Neutrophil (primary cell): ENCODE measurements around the gene GOLGA8J.
"Not testable (repeated sequence)": the region's sequence is repeated elsewhere in the genome, so short reads cannot be mapped to it uniquely, and the experiment has no call there.

Experiments
- H3K27ac ChIP-seq: fragments of 200-600 bp; sonication (generic); 2 replicates; pipeline ENCODE4 v1.5.1; 2016; ENCODE audit warnings: mild to moderate bottlenecking, moderate library complexity
- H3K27me3 ChIP-seq: fragments of 200-600 bp; sonication (generic); 2 replicates; pipeline ENCODE4 v1.6.0; 2016; ENCODE audit warnings: mild to moderate bottlenecking
- H3K36me3 ChIP-seq: fragments of 200-600 bp; sonication (generic); 2 replicates; pipeline ENCODE4 v1.5.1; 2017
- H3K4me1 ChIP-seq, 2 experiments: fragments of 200-600 bp in 1 of 2; sonication (generic) in 1 of 2; 1 replicate in 1 of 2; 2 replicates in 1 of 2; pipeline versions ENCODE4 v1.5.1 to v1.6.1; 2013 to 2016; ENCODE audit warnings: low read depth in 1 of 2, low read length in 1 of 2, mild to moderate bottlenecking in 1 of 2, moderate library complexity in 1 of 2; ENCODE audit not compliant: control insufficient read depth in 1 of 2, insufficient read depth in 1 of 2
- H3K4me3 ChIP-seq, 2 experiments: fragments of 200-600 bp in 1 of 2; sonication (generic) in 1 of 2; 1 replicate in 1 of 2; 2 replicates in 1 of 2; pipeline ENCODE4 v1.5.1; 2013 to 2016; ENCODE audit warnings: low read depth in 1 of 2, low read length in 1 of 2, mild to moderate bottlenecking in 1 of 2, moderate library complexity in 1 of 2
- H3K9me3 ChIP-seq: fragments of 200-600 bp; sonication (generic); 2 replicates; pipeline ENCODE4 v1.5.1; 2016
- TF ChIP-seq, protein P1 (sequence below): fragments of 200-600 bp; sonication (generic); IDR thresholded peaks from 2 replicates; pipeline ENCODE4 v1.5.1; 2016; ENCODE audit warnings: antibody characterized with exemption

GOLGA8J gene

GRCh38 chr15:30065025-30065801 lies 17.5 kb upstream of the GOLGA8J start:
- peaks cover 9% of the 10 kb centered on the region for H3K27me3 ChIP-seq
- TF ChIP-seq, protein P1, sequence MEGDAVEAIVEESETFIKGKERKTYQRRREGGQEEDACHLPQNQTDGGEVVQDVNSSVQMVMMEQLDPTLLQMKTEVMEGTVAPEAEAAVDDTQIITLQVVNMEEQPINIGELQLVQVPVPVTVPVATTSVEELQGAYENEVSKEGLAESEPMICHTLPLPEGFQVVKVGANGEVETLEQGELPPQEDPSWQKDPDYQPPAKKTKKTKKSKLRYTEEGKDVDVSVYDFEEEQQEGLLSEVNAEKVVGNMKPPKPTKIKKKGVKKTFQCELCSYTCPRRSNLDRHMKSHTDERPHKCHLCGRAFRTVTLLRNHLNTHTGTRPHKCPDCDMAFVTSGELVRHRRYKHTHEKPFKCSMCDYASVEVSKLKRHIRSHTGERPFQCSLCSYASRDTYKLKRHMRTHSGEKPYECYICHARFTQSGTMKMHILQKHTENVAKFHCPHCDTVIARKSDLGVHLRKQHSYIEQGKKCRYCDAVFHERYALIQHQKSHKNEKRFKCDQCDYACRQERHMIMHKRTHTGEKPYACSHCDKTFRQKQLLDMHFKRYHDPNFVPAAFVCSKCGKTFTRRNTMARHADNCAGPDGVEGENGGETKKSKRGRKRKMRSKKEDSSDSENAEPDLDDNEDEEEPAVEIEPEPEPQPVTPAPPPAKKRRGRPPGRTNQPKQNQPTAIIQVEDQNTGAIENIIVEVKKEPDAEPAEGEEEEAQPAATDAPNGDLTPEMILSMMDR: no peak
- no peaks in the 10 kb centered on the region for H3K36me3 ChIP-seq
- no peaks in the 10 kb centered on the region for H3K4me1 ChIP-seq
- H3K9me3 ChIP-seq: no peaks in the 10 kb centered on the region
- no peak overlapping the region for H3K4me3 ChIP-seq
- H3K27ac ChIP-seq: no peak overlapping the region

- no peaks in the 10 kb centered on the region for H3K36me3 ChIP-seq
- H3K27me3 ChIP-seq: peaks cover 9% of the 10 kb centered on the region
- H3K4me3 ChIP-seq: no peak overlapping the region
- H3K4me1 ChIP-seq: no peaks in the 10 kb centered on the region
- H3K27ac ChIP-seq: no peak overlapping the region
- H3K9me3 ChIP-seq: no peaks in the 10 kb centered on the region
- TF ChIP-seq, protein P1: no peak
These were observed 14.4 kb upstream of the GOLGA8J start for GRCh38 chr15:30068326-30068725.

DNA sequence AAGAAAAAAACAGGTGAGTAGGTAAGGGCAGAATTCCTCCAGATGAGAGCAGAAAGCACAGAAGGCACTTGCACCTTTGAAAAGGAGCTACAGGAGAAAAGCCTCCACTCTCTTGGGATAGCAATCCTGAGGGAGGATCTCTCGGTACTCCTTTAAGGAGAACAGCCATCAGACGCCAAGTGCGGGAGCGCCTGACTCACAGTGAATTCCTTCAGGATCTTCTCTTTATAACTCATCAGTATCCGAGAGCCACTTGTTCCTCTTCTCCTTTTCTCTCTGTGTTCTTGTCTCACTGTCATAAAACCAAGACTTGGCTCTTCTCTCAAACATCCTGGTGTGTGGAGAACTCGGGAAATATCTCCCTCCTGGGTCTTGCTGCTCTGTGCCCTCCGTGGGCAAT lies 10.1 kb upstream of the GOLGA8J start:
- Histone ChIP-seq H3K9me3 (no peaks in the 10 kb centered on the region), H3K4me3 (no peak overlapping the region), H3K27ac (no peak overlapping the region), H3K36me3 (no peaks in the 10 kb centered on the region), H3K27me3 (peaks cover 17% of the 10 kb centered on the region), H3K4me1 (no peaks in the 10 kb centered on the region)
- TF ChIP-seq, protein P1: no peak

- H3K27ac ChIP-seq: no peak overlapping the region
- no peaks in the 10 kb centered on the region for H3K9me3 ChIP-seq
- no peaks in the 10 kb centered on the region for H3K36me3 ChIP-seq
- H3K27me3 ChIP-seq: peaks cover 14% of the 10 kb centered on the region
- no peaks in the 10 kb centered on the region for H3K4me1 ChIP-seq
- no peak overlapping the region for H3K4me3 ChIP-seq
- TF ChIP-seq, protein P1: no peak
These were observed 8.8 kb upstream of the GOLGA8J start for GRCh38 chr15:30073915-30074314.

- peaks cover 12% of the 10 kb centered on the region for H3K27me3 ChIP-seq
- H3K36me3 ChIP-seq, H3K4me3 ChIP-seq, H3K9me3 ChIP-seq, H3K27ac ChIP-seq, H3K4me1 ChIP-seq: not testable (repeated sequence)
These were observed 1.9 kb upstream of the GOLGA8J start for GRCh38 chr15:30080816-30081215.

DNA sequence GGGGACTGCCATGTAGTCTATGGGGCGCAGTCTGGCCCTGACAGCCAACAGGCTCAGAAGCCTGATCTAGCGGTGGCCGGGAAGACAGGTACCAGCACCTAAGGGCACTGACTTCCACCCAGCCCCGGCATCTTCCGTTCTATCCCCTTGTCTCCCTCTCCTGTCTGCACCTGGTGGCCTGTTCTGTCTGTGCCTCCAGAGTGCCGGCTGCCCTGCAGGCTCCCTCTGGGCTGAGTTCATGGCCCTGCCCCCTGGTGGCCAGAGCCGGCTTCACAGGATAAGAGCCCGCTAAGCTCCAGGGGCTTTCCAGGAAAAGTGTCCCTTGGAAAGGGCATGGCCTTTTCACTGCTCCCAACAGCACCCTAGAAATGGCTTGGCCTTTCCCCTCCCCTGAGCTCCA lies 15.1 kb downstream of the GOLGA8J start:
- not testable (repeated sequence) for H3K4me3 ChIP-seq, H3K4me1 ChIP-seq, H3K9me3 ChIP-seq, H3K36me3 ChIP-seq, H3K27me3 ChIP-seq, H3K27ac ChIP-seq

DNA sequence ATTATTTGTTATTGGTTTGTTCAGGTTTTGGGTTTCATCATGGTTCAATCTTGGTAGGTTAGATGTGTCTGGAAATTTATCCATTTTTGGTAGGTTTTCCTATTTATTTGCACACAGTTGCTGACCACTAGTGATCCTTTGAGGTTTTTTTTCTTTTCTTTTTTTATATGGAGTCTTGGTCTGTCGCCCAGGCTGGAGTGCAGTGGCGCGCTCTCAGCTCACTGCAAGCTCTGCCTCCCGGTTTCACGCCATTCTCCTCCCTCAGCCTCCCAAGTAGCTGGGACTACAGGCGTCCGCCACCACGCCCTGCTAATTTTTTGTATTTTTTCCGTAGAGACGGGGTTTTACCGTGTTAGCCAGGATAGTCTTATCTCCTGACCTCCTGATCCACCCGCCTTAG lies 20.1 kb downstream of the GOLGA8J start:
- not testable (repeated sequence) for H3K9me3 ChIP-seq, H3K4me3 ChIP-seq, H3K27me3 ChIP-seq, H3K4me1 ChIP-seq, H3K36me3 ChIP-seq, H3K27ac ChIP-seq

- not testable (repeated sequence) for H3K27ac ChIP-seq, H3K9me3 ChIP-seq, H3K27me3 ChIP-seq, H3K36me3 ChIP-seq, H3K4me1 ChIP-seq
- H3K4me3 ChIP-seq: peak overlapping the region in 1 of 2 experiments; percentile 41
These were observed 21.3 kb downstream of the GOLGA8J start for GRCh38 chr15:30103941-30104507.

DNA sequence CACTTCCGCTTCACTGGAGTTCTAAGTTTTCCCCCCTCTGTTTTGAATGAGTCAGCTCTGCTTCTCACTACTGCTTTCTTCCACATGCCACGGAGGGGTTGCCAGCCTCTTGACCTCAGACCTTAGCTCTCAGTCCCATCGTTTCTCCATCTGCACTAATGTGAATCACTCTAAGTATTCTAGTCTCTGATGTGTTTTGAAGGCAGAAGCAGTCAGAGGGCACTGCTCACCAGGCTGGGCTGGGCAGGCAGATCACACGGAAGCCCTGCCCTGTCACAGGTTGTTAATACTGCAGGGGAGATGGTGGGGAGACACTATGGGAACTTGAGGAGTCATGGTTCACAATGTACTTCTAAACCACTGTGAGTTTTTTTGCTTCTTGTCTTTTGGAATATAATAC lies 27.8 kb downstream of the GOLGA8J start:
- H3K27me3 ChIP-seq, H3K27ac ChIP-seq, H3K4me1 ChIP-seq, H3K9me3 ChIP-seq, H3K4me3 ChIP-seq, H3K36me3 ChIP-seq: not testable (repeated sequence)

DNA sequence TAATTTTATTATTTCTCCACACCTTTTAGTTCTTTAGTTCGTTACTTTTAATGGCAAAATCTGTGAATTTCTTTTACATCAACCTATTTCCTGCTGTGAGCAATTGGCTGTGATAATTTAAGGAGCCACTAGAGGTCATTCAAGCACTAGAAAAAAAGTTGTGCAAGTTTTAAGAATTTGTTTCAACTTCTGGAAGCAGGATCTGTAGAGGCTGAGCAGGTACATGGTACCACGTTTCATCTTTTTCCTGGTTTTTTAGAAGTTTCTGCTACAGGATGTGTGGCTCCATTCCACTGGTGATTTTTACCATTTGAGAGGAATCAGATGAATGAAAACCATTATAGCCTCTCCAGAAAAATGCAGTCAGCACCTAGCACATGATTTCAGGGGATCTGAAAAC lies 47.3 kb downstream of the GOLGA8J start:
- H3K27me3 ChIP-seq, H3K9me3 ChIP-seq: not testable (repeated sequence)

More for the DNA sequence above, 47.3 kb downstream of the GOLGA8J start:
- not testable (repeated sequence) for H3K27ac ChIP-seq, H3K4me1 ChIP-seq, H3K36me3 ChIP-seq, H3K4me3 ChIP-seq
